ENCODE results near the gene MTUS2.

- TF ChIP-seq POLR2AphosphoS5 (IDR thresholded peaks at IDR 0.05; ENCODE audit: low read depth) (no peak), GABPA (IDR thresholded peaks at IDR 0.05; ENCODE audit: low read depth) (no peak), SPI1 (IDR thresholded peaks at IDR 0.05; ENCODE audit: borderline replicate concordance, low read depth) (no peak)
- TF ChIP-seq, protein P1, sequence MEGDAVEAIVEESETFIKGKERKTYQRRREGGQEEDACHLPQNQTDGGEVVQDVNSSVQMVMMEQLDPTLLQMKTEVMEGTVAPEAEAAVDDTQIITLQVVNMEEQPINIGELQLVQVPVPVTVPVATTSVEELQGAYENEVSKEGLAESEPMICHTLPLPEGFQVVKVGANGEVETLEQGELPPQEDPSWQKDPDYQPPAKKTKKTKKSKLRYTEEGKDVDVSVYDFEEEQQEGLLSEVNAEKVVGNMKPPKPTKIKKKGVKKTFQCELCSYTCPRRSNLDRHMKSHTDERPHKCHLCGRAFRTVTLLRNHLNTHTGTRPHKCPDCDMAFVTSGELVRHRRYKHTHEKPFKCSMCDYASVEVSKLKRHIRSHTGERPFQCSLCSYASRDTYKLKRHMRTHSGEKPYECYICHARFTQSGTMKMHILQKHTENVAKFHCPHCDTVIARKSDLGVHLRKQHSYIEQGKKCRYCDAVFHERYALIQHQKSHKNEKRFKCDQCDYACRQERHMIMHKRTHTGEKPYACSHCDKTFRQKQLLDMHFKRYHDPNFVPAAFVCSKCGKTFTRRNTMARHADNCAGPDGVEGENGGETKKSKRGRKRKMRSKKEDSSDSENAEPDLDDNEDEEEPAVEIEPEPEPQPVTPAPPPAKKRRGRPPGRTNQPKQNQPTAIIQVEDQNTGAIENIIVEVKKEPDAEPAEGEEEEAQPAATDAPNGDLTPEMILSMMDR (IDR thresholded peaks at IDR 0.05; ENCODE audit: insufficient read depth, low read length): no peak
Observed at GRCh38 chr13:29222458-29222857, 402.3 kb downstream of the MTUS2 start.

Data from HL-60 (cell line).